HepG2 (cell line): ENCODE measurements around the gene LIPE. TPM values are rescaled to one million over a fixed set of nuclear protein-coding genes. Genes with fewer than 3 reads are reported as not detected.
A peak's percentile ranks its signal among the peaks of the same experiment; 100 is the strongest.

ENCODE experiments used
- ATM ChIP-seq: fragments of 450-650 bp; IDR thresholded peaks from 2 replicates; pipeline ENCODE4 v1.7.1; 2017; ENCODE audit warnings: mild to moderate bottlenecking, borderline replicate concordance
- ELF1 ChIP-seq: sonication (generic); formaldehyde crosslinking; IDR thresholded peaks from 2 replicates; pipeline ENCODE4 v1.4.0; 2020; ENCODE audit warnings: missing genetic modification reagents
- HCFC1 ChIP-seq: fragments of 150-350 bp; IDR thresholded peaks from 2 replicates; pipeline ENCODE4 v1.6.1; 2014; ENCODE audit warnings: low read depth, low read length
- HNF4G ChIP-seq, 2 experiments: sonication (generic) in 1 of 2; formaldehyde crosslinking in 1 of 2; IDR thresholded peaks; 2 replicates each; pipeline versions ENCODE4 v1.4.0 to v1.6.1; 2011 to 2020; ENCODE audit warnings: borderline replicate concordance in 2 of 2, low read depth in 2 of 2, mild to moderate bottlenecking in 2 of 2, low read length in 1 of 2, missing genetic modification reagents in 1 of 2, moderate library complexity in 1 of 2
- HOMEZ ChIP-seq: IDR thresholded peaks from 2 replicates; pipeline ENCODE4 v1.6.1; 2016; ENCODE audit warnings: low read depth
- HOXA7 ChIP-seq: sonication (generic); formaldehyde crosslinking; IDR thresholded peaks from 2 replicates; pipeline ENCODE4 v1.8.1; 2022; ENCODE audit warnings: mild to moderate bottlenecking, missing genetic modification reagents, moderate library complexity
- KLF16 ChIP-seq, 2 experiments: sonication (generic) in 1 of 2; formaldehyde crosslinking in 1 of 2; IDR thresholded peaks; 2 replicates each; pipeline versions ENCODE4 v1.6.1 to v1.8.0; 2016 to 2023; ENCODE audit warnings: missing genetic modification reagents in 2 of 2, missing compliant biosample characterization in 1 of 2
- SMYD3 ChIP-seq: sonication (generic); formaldehyde crosslinking; IDR thresholded peaks from 2 replicates; pipeline ENCODE4 v1.8.1; 2023; ENCODE audit warnings: mild to moderate bottlenecking, missing genetic modification reagents
- TCF12 ChIP-seq, 2 experiments: fragments of 450-650 bp in 1 of 2; sonication (generic) in 1 of 2; formaldehyde crosslinking in 1 of 2; IDR thresholded peaks; 2 replicates each; pipeline versions ENCODE4 v1.6.1 to v1.8.0; 2017 to 2022; ENCODE audit warnings: antibody characterized with exemption in 1 of 2, mild to moderate bottlenecking in 1 of 2, missing genetic modification reagents in 1 of 2, moderate library complexity in 1 of 2
- TFE3 ChIP-seq: IDR thresholded peaks from 2 replicates; pipeline ENCODE4 v1.6.1; 2016
- XRCC5 ChIP-seq: fragments of 200-400 bp; formaldehyde crosslinking; optimal IDR thresholded peaks from 2 replicates; pipeline ENCODE3; 2017; ENCODE audit warnings: mild to moderate bottlenecking, low read length
- ZBTB33 ChIP-seq: sonication (generic); formaldehyde crosslinking; IDR thresholded peaks from 2 replicates; pipeline ENCODE4 v1.4.0; 2020; ENCODE audit warnings: missing genetic modification reagents
- ZBTB7B ChIP-seq: sonication (generic); formaldehyde crosslinking; IDR thresholded peaks from 2 replicates; pipeline ENCODE4 v1.4.0; 2020; ENCODE audit warnings: missing genetic modification reagents
- ZHX2 ChIP-seq, 2 experiments: sonication (generic) in 1 of 2; formaldehyde crosslinking in 1 of 2; IDR thresholded peaks; 2 replicates each; pipeline versions ENCODE4 v1.6.1 to v1.9.0; 2014 to 2022; ENCODE audit warnings: antibody characterized with exemption in 1 of 2, borderline replicate concordance in 1 of 2, inconsistent platforms in 1 of 2, low read depth in 1 of 2, missing genetic modification reagents in 1 of 2
- ZNF205 ChIP-seq: IDR thresholded peaks from 2 replicates; pipeline ENCODE4 v1.6.1; 2018; ENCODE audit warnings: missing biosample characterization, missing genetic modification reagents
- ZNF781 ChIP-seq: sonication (generic); formaldehyde crosslinking; IDR thresholded peaks from 2 replicates; pipeline ENCODE4 v1.5.1; 2020; ENCODE audit warnings: borderline replicate concordance, mild to moderate bottlenecking, missing genetic modification reagents; ENCODE audit errors: not compliant biosample characterization
- polyA plus RNA-seq, 8 experiments: library from polyadenylated mRNA; depleted of rRNA in 3 of 8; stranded (reverse) in 7 of 8; unstranded in 1 of 8; fragments of >200 nt; fragmentation: Illumina TruSeq in 4 of 8; extraction: Trizol in 4 of 8; gene quantifications; 2 replicates each; pipeline versions ENCODE4 v1.2.1 to v1.2.3, GENCODE V29; 2011 to 2016; ENCODE audit warnings: low read depth in 4 of 8, missing spikeins in 1 of 8, mixed read lengths in 1 of 8; ENCODE audit not compliant: insufficient read depth in 1 of 8
- total RNA-seq, 5 experiments: library from RNA; depleted of rRNA; stranded (reverse); fragments of >200 nt; fragmentation: Illumina TruSeq; extraction: Trizol; gene quantifications; 2 replicates each; pipeline ENCODE4 v1.2.3, GENCODE V29; 2016; ENCODE audit warnings: low read depth in 1 of 5

The LIPE gene
- total and polyA plus RNA-seq, 2 of the 13 experiments (the other 11 are each of a cell fraction or from before 2014, with no cell fraction given) = not detected

- peak; percentile 81 for TF ChIP-seq TFE3 (CRISPR knock-in tag)
- TF ChIP-seq HNF4G (IDR thresholded peaks at IDR 0.05; ENCODE audit: borderline replicate concordance, low read depth, low read length) = peak; percentile 96
- TF ChIP-seq HNF4G (CRISPR knock-in tag; IDR thresholded peaks at IDR 0.05; ENCODE audit: borderline replicate concordance, low read depth) = peak; percentile 99
- TF ChIP-seq SMYD3 (CRISPR knock-in tag) = 0 out of 2 replicates have a peak, but pooled peaks have one; percentile 62
- TF ChIP-seq ZHX2 (IDR thresholded peaks at IDR 0.05; ENCODE audit: low read depth) = 0 out of 2 replicates have a peak, but pooled peaks have one; percentile 39
- no peak for TF ChIP-seq ZHX2 (CRISPR knock-in tag; IDR thresholded peaks at IDR 0.05; ENCODE audit: borderline replicate concordance)
- TF ChIP-seq XRCC5 = peak; percentile 41
- no peak for TF ChIP-seq ZNF781 (CRISPR knock-in tag)
- TF ChIP-seq ZBTB7B (CRISPR knock-in tag) = peak; percentile 84; the same call in 1 of the 2 replicates
- TF ChIP-seq TCF12 (IDR thresholded peaks at IDR 0.05) = no peak
- TF ChIP-seq TCF12 (CRISPR knock-in tag; IDR thresholded peaks at IDR 0.05) = no peak
- peak; percentile 88 for TF ChIP-seq HOMEZ (CRISPR knock-in tag)
- TF ChIP-seq ELF1 (CRISPR knock-in tag) = peak; percentile 87
- peak; percentile 76 for TF ChIP-seq ZBTB33 (CRISPR knock-in tag)
- no peak for TF ChIP-seq HOXA7 (CRISPR knock-in tag)
- TF ChIP-seq ZNF205 (CRISPR knock-in tag) = peak; percentile 58; the same call in 1 of the 2 replicates
- 0 out of 2 replicates have a peak, but pooled peaks have one; percentile 17 for TF ChIP-seq HCFC1
- peak in 1 of 2 experiments; percentile 72; a peak in 1 of 4 replicates for TF ChIP-seq KLF16 (CRISPR knock-in tag; IDR thresholded peaks at IDR 0.05)
- TF ChIP-seq ATM = no peak
Observed at GRCh38 chr19:42450314-42450934, 23.2 kb upstream of the LIPE start (continued).
